Activated T-helper 1 cell treated with anti-CD3 and anti-CD28 coated beads, Interleukin-12 subunit alpha, Interleukin-12 subunit beta, Interleukin-2, Interleukin-4 antibody, amounts not matched to agents 30 ng/mL and 10 ng/mL and 1 ng/mL, durations not matched to agents 14 hours and 24 hours and 36 hours (primary cell): Measurements from ENCODE around the gene TMEM63A. TPM values are rescaled to one million over a fixed set of nuclear protein-coding genes. Genes with fewer than 3 reads are reported as not detected.
"Not testable (repeated sequence)": the region's sequence is repeated elsewhere in the genome, so short reads cannot be mapped to it uniquely, and the experiment has no call there.

Experiments used
- DNase-seq: peaks from one replicate; pipeline ENCODE4 v3.0.0; 2021; ENCODE audit warnings: low spot score
- H3K27ac Mint-ChIP-seq: one replicate; pipeline ENCODE4 v1.8.0; 2021; ENCODE audit warnings: mild to moderate bottlenecking, mixed read lengths
- H3K27me3 Mint-ChIP-seq: one replicate; pipeline ENCODE4 v1.8.0; 2022; ENCODE audit warnings: mild to moderate bottlenecking, moderate library complexity, mixed read lengths; ENCODE audit not compliant: insufficient read depth
- H3K36me3 Mint-ChIP-seq: one replicate; pipeline ENCODE4 v1.8.0; 2021; ENCODE audit warnings: low read depth, mixed read lengths
- H3K4me1 Mint-ChIP-seq: one replicate; pipeline ENCODE4 v1.8.0; 2021; ENCODE audit warnings: low read depth, mixed read lengths
- H3K4me3 Mint-ChIP-seq: one replicate; pipeline ENCODE4 v1.8.0; 2021; ENCODE audit warnings: mild to moderate bottlenecking, moderate library complexity, mixed read lengths
- H3K9me3 Mint-ChIP-seq: one replicate; pipeline ENCODE4 v1.8.0; 2021; ENCODE audit warnings: mixed read lengths
- intact Hi-C: fragments of 100-400 bp; cut with micrococcal nuclease; formaldehyde crosslinking; loops from one replicate; pipeline ENCODE4 v1.15.1; 2024
- total RNA-seq: library from RNA; stranded (reverse); gene quantifications from 2 replicates; pipeline ENCODE4 v1.2.3, GENCODE V29; 2022

Gene TMEM63A
- total RNA-seq, 1 donor from 2014 or later, result 23.4 TPM

- intact Hi-C loops, result no loop called here
- Mint-ChIP-seq H3K9me3 (no peaks in the 10 kb centered on the region), H3K36me3 (no peaks in the 10 kb centered on the region), H3K27ac (no peak overlapping the region), H3K4me3 (no peak overlapping the region), H3K27me3 (no peaks in the 10 kb centered on the region), H3K4me1 (no peaks in the 10 kb centered on the region)
- DNase-seq, result no peak
Measured at GRCh38 chr1:225838793-225839192, 43.4 kb downstream of the TMEM63A start.

GRCh38 chr1:225836296-225836695 lies 45.9 kb downstream of the TMEM63A start:
- H3K27me3 Mint-ChIP-seq, H3K4me1 Mint-ChIP-seq, H3K4me3 Mint-ChIP-seq: not testable (repeated sequence)

GRCh38 chr1:225835856-225836255 lies 46.3 kb downstream of the TMEM63A start:
- intact Hi-C loops, result no loop called here
- Mint-ChIP-seq H3K4me1 (no peaks in the 10 kb centered on the region), H3K36me3 (no peaks in the 10 kb centered on the region), H3K4me3 (no peak overlapping the region), H3K9me3 (no peaks in the 10 kb centered on the region), H3K27me3 (no peaks in the 10 kb centered on the region), H3K27ac (no peak overlapping the region)
- DNase-seq, result no peak

More at GRCh38 chr1:225836296-225836695, 45.9 kb downstream of the TMEM63A start:
- DNase-seq, H3K9me3 Mint-ChIP-seq, H3K36me3 Mint-ChIP-seq, intact Hi-C loops, H3K27ac Mint-ChIP-seq: not testable (repeated sequence)

- H3K36me3 Mint-ChIP-seq, result no peaks in the 10 kb centered on the region
Measured at GRCh38 chr1:225834417-225835329, 47.5 kb downstream of the TMEM63A start.

GRCh38 chr1:225830841-225831240 lies 51.3 kb downstream of the TMEM63A start:
- Mint-ChIP-seq H3K4me1 (no peaks in the 10 kb centered on the region), H3K36me3 (no peaks in the 10 kb centered on the region), H3K4me3 (no peak overlapping the region), H3K9me3 (no peaks in the 10 kb centered on the region), H3K27ac (no peak overlapping the region), H3K27me3 (no peaks in the 10 kb centered on the region)
- DNase-seq, result no peak
- intact Hi-C loops, result no loop called here

More at GRCh38 chr1:225834417-225835329, 47.5 kb downstream of the TMEM63A start:
- DNase-seq, result no peak
- Mint-ChIP-seq H3K27me3 (no peaks in the 10 kb centered on the region), H3K9me3 (no peaks in the 10 kb centered on the region), H3K27ac (no peak overlapping the region), H3K4me3 (no peak overlapping the region), H3K4me1 (no peaks in the 10 kb centered on the region)
- intact Hi-C loops, result no loop called here

- intact Hi-C loops, result no loop called here
- Mint-ChIP-seq H3K9me3 (no peaks in the 10 kb centered on the region), H3K27ac (no peak overlapping the region), H3K27me3 (no peaks in the 10 kb centered on the region), H3K4me1 (no peaks in the 10 kb centered on the region), H3K36me3 (no peaks in the 10 kb centered on the region), H3K4me3 (no peak overlapping the region)
- no peak for DNase-seq
Measured at GRCh38 chr1:225828706-225829345, 53.4 kb downstream of the TMEM63A start.

- intact Hi-C loops, result no loop called here
- Mint-ChIP-seq H3K4me1 (no peaks in the 10 kb centered on the region), H3K4me3 (no peak overlapping the region), H3K27me3 (no peaks in the 10 kb centered on the region), H3K9me3 (no peaks in the 10 kb centered on the region), H3K36me3 (no peaks in the 10 kb centered on the region), H3K27ac (no peak overlapping the region)
- DNase-seq, result no peak
Measured at GRCh38 chr1:225827076-225827475, 55.1 kb downstream of the TMEM63A start.

GRCh38 chr1:225825607-225826007 lies 56.6 kb downstream of the TMEM63A start:
- intact Hi-C loops, result no loop called here
- Mint-ChIP-seq H3K27me3 (peaks cover 3% of the 10 kb centered on the region), H3K27ac (no peak overlapping the region), H3K36me3 (no peaks in the 10 kb centered on the region), H3K4me3 (no peak overlapping the region), H3K4me1 (no peaks in the 10 kb centered on the region), H3K9me3 (no peaks in the 10 kb centered on the region)
- DNase-seq, result no peak

GRCh38 chr1:225825078-225825477 lies 57.1 kb downstream of the TMEM63A start:
- H3K4me1 Mint-ChIP-seq, result no peaks in the 10 kb centered on the region
- H3K27me3 Mint-ChIP-seq, result peaks cover 3% of the 10 kb centered on the region
- no peaks in the 10 kb centered on the region for H3K36me3 Mint-ChIP-seq
- no peak overlapping the region for H3K27ac Mint-ChIP-seq
- intact Hi-C loops, result no loop called here
- no peaks in the 10 kb centered on the region for H3K9me3 Mint-ChIP-seq
- no peak overlapping the region for H3K4me3 Mint-ChIP-seq
- no peak for DNase-seq

- Mint-ChIP-seq H3K4me1 (no peaks in the 10 kb centered on the region), H3K27me3 (peaks cover 3% of the 10 kb centered on the region), H3K36me3 (no peaks in the 10 kb centered on the region), H3K27ac (no peak overlapping the region), H3K9me3 (no peaks in the 10 kb centered on the region), H3K4me3 (no peak overlapping the region)
- intact Hi-C loops, result no loop called here
- no peak for DNase-seq
Measured at GRCh38 chr1:225824533-225824941, 57.6 kb downstream of the TMEM63A start.

- no peaks in the 10 kb centered on the region for H3K4me1 Mint-ChIP-seq
- no peak for DNase-seq
- H3K36me3 Mint-ChIP-seq, result no peaks in the 10 kb centered on the region
- H3K9me3 Mint-ChIP-seq, result no peaks in the 10 kb centered on the region
- H3K4me3 Mint-ChIP-seq, result no peak overlapping the region
- H3K27ac Mint-ChIP-seq, result no peak overlapping the region
- H3K27me3 Mint-ChIP-seq, result peaks cover 3% of the 10 kb centered on the region
- intact Hi-C loops, result no loop called here
Measured at GRCh38 chr1:225823811-225824261, 58.3 kb downstream of the TMEM63A start.

- H3K36me3 Mint-ChIP-seq, result no peaks in the 10 kb centered on the region
- H3K27ac Mint-ChIP-seq, result no peak overlapping the region
- no peak for DNase-seq
- intact Hi-C loops, result no loop called here
- peaks cover 5% of the 10 kb centered on the region for H3K4me1 Mint-ChIP-seq
- no peaks in the 10 kb centered on the region for H3K9me3 Mint-ChIP-seq
- H3K27me3 Mint-ChIP-seq, result peaks cover 3% of the 10 kb centered on the region
- no peak overlapping the region for H3K4me3 Mint-ChIP-seq
Measured at GRCh38 chr1:225822655-225823403, 59.4 kb downstream of the TMEM63A start.
